GM18505 (cell line): Measurements from ENCODE around the gene P3H2.

Experiments
- ATAC-seq: cut with Tn5 transposase; IDR thresholded peaks from one replicate; pipeline ENCODE4 v1.9.1; 2021; ENCODE audit not compliant: unreplicated experiment
- POLR2A ChIP-seq: IDR thresholded peaks from 4 replicates; pipeline ENCODE4 v1.6.1; 2011; ENCODE audit warnings: borderline replicate concordance; ENCODE audit not compliant: insufficient read depth, insufficient read length; ENCODE audit errors: extremely low read depth

The P3H2 gene

GRCh38 chr3:190142041-190142440 lies 21.3 kb upstream of the P3H2 start:
- TF ChIP-seq POLR2A: no peak
- no peak for ATAC-seq

DNA sequence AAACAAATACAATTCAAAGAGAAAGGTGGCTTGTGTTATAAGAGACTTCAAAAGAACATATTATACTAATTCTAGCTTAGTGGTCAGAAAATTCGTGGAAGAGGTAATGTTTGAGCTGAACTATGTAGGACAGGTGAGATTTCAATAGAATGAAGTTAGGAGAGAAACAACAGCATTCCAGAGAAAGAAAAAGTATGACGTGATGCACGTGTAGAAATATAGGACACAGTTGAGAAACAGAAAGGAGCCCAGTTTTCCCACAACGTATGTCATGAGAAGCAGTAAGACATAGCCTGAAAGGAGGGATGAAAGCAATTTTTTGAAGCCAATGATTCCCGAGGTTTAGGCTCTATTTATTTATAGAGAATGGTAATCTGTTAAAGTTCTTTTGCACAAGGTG lies 18.7 kb upstream of the P3H2 start:
- no peak for TF ChIP-seq POLR2A
- ATAC-seq: no peak

DNA sequence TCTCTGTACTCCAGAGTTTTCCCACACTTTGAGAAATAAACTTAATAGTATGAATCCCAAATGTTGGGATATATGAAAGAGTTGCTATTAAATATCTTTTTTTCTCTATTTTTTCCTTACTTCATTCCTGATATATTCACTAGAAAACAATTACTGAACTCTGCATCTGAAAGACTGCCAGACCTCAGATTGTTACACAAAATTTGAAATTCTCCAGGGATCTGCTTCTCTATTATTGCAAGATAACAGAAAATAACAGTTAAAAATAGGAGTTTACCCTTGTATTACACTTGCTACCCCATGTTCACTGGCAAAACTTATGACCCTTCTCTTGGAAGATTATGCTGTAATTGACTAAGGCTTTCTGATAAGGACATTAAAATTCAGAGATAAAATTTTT lies 11.7 kb upstream of the P3H2 start:
- no peak for TF ChIP-seq POLR2A
- ATAC-seq: no peak

GRCh38 chr3:190131329-190131728 lies 10.6 kb upstream of the P3H2 start:
- ATAC-seq: no peak
- no peak for TF ChIP-seq POLR2A

GRCh38 chr3:190130696-190131095 lies 10.0 kb upstream of the P3H2 start:
- TF ChIP-seq POLR2A: no peak
- no peak for ATAC-seq

DNA sequence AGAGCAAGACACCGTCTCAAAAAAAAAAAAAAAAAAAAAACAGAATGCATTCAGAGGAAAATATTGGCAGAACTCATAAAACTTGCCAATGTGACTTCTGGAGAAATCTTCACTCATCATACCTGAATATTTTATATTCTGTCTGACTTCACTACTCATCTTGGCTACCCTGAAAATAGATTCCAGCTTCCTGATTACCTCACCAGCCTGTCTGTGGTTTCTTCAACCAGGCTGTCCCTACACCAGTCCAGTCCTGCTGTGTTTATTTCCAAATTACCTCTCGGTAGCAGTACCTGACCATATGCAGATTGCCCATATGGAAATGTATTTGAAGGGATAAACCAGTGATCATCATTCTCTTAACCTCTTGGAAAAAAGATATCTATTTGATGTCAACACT lies 9.3 kb upstream of the P3H2 start:
- TF ChIP-seq POLR2A: no peak

DNA sequence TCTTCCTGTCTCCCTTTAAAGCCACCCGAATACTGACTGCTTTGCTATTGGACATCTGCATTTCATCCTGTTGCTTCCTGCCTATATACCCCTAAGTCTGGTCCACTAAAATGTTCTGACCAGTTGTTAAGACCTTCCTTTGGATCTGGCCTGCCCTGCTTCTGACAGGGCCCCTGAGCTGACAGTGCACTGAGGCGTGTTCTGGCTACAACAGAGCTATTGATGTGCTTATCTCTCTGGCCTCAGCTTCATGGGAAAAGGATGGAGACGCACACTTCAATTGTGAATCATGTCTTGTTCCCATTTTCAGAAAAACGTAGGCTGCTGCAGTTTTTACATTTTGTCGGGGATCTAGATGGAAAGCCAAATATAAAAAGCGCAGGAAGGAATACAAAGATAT lies 7.1 kb upstream of the P3H2 start:
- ATAC-seq: no peak
- TF ChIP-seq POLR2A: no peak

More for the DNA sequence above, 9.3 kb upstream of the P3H2 start:
- no peak for ATAC-seq

- ATAC-seq: no peak
- no peak for TF ChIP-seq POLR2A
Observed at GRCh38 chr3:190127195-190127594, 6.5 kb upstream of the P3H2 start.

- no peak for TF ChIP-seq POLR2A
- no peak for ATAC-seq
Observed at GRCh38 chr3:190125436-190126068, 4.9 kb upstream of the P3H2 start.

DNA sequence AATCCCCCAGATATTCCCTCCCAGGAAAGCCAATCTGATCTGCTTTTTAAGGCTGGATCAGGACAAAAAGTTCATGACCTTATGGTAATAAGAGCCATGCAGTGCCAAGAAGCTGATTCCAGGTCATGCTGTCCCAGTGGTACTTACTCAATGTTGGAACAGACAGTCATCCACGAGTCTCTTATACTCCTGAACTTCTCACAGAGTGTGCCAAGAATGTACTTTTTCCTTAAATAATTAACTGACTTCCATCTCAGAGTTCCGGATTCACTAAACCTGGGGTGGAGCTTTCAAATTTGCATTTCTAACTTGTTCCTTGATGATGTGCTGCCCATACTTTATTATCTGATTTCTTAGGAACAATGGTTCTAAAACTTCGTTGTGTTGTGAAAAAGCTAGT lies 3.4 kb upstream of the P3H2 start:
- no peak for ATAC-seq
- TF ChIP-seq POLR2A: no peak

DNA sequence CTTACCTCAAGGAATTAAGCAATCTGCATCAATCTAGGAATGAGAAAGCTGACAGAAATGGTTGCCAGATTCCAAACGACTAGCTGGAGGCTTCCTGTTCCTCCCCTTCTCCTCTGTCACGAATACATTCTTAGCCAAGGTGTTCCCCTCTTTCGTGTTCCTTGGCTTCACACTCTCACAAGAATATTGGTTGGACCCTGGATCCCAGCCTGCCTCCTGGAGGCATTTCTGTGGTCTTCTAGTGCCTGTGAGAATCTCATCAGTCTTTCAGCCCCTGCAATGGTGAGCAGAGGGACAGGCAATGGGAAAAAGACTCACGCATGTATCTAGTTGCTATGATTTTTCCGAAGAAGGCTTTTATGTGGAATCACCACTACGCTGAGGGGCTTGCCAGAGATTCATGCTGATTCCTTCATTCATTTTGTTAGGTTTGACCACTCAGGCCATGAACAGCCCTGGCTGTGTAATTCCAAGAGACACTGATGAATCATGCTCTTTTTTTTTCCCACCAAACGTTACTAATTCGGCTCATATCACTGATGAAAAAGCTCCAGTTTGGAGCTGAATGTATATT lies 1.6 kb upstream of the P3H2 start:
- no peak for TF ChIP-seq POLR2A
- ATAC-seq: no peak

- TF ChIP-seq POLR2A: no peak
- ATAC-seq: no peak
Observed at GRCh38 chr3:190121383-190121782, 686 bp upstream of the P3H2 start.

DNA sequence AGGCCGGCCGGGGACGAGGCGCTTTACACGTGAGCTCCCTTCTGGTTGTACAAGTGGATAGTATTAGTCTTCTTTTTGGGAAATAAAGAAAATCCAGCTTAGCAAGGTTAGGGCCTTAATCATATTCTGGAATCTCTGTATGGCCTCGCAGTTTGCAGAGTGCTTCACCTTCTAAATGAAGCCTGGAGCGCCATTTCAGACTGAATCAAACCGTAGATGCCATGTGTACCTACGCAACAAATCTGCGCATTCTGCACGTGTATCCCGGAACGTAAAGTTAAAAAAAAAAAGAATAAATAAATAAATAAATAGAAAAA lies 322 bp upstream of the P3H2 start:
- TF ChIP-seq POLR2A: no peak
- ATAC-seq: no peak

DNA sequence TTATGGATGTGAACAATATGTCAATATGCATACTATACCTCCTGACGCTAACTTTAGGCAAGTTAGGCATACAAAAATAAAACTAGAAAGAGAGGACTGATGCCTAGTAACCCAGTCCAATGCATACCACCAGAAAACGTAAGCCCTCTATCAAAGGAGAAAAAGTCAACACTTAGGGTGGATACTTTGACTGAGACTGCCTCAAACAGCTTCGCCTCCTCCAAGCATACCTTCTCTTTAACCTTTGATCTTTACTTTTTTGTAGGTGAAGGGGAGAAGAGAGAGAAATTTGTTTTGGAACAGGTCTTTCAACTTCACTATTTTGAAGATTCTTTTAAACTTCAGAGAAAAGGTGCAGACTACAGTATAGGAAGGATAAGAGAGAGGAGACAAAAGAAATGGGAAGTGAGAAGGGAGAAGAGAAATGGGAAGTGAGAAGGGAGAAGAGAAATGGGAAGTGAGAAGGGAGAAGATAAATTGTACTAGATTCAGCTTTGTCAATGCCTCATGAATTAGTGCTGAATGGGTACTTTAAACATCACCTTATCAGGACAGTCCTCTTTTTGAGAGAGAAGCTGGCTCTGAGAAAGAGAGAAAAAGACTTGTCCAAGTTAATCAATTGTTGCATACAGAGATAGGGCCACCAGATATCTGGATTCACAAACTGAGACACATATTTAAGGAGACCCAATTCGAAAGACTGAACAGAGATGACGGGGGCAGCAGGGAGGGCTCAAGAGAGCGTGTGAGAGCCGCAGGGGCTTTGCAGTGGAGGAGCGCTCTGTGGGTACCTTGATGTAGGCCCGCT lies 1.0 kb downstream of the P3H2 start:
- TF ChIP-seq POLR2A: peak; percentile 19
- peak; percentile 11 for ATAC-seq
